IPS DF 4.7 (cell line): ENCODE measurements around the gene ABLIM1.

ENCODE experiments used
- DNase-seq: peaks from one replicate; pipeline ENCODE4 v3.0.0-alpha.2; 2013; ENCODE audit warnings: low spot score; ENCODE audit errors: extremely low read depth

The ABLIM1 gene

DNA sequence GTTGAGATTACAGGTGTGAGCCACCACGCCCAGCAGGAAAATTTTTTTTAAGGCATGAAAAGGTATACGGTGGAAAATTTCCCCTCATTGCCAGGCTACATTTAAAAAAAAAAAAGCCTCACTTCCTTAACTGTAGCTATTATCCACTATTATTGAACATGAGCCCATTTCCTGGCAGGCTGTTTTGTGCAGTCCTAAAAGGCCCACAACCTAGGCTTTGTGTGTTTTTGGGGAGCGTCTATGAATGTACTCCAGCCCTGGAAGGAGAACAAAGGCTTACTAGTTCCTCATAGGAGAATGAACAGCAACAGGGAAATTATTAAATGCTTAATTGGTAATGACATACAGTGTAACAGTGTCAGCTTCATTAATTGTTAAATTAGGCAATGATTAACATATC, 111.0 kb downstream of the ABLIM1 start:
- no peak for DNase-seq

DNA sequence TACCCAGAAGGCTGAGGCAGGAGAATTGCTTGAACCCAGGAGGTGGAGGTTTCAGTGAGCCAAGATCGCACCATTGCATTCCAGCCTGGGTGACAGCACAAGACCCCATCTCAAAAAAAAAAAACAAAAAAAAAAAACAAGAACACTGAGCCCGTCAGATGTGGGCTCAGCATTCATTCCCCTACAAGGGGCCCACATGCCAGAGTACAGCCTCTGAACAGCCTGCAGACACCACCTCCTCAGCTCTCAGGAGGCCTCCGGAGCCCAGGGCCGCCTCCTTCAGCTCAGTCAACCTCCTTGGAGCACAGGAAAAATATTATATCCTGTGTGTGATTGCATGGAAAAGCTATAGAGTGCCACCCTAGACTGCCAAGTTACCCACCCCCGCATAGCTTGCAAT, 112.3 kb downstream of the ABLIM1 start:
- DNase-seq, result no peak

DNA sequence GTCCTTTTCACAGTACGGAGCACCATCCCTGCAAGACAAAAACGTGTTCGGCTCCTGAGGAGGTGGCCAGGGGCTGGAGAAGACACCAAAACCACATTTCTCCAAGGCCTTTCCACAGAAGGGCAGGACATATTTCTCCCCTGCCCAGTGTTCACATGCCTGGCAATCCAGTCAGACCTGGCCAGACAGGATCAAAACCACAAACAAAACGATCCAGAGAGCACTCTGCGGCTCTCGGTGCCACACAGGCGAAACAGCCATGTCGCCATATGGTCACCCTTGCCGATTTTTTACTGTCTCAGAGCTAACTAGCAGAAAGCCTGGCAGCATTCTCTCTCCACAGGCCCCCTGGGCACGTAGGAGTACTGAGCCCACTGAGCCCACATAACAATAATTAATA, 113.0 kb downstream of the ABLIM1 start:
- DNase-seq, result no peak

DNA sequence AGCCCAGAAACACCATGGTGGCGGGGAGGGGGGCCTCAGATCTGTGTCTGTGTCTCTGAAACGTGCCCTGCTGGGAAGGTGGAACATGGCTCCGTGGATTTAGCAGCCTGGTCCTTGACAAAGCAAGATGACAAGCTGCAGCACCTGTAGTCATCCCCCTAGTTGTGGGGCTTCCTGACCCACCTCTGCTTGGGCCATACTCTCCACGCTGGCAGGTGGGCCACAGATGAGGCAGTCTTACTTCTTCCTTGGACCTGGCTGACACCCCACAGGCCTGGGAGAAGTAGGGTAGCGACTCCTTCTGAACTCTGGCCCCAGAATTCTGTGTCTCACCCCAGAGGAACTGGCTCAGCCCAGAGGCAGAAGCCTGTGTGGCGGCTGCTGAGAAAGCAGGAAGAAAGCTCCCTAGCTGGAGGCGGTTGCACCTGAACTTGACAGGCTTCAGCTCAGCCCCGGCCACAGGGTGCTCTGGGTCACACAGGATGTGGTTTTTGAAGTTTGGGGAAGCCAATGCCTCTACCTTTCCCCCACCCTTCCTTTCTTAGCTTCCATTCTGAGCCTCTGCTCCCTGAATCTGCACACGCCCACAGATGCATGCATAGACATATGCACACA, 113.9 kb downstream of the ABLIM1 start:
- DNase-seq, result no peak

DNA sequence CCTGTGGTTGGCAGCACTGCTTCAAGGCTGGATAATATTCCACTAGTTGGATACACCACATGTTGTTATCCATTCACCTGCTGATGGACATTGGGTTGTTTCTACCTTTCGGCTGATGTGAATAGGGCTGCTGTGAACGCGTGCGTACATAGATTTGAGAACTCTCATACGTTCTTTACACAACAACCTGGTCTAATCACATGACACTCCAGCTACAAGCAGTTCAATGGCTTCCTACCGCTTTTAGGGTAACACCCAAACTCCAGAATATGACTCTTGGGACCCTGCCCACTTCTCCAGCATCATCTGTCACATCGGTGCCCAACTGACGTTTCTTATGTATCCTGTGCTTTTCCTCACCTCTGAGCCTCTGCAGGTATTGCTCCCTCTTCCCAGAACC, 114.6 kb downstream of the ABLIM1 start:
- no peak for DNase-seq

DNA sequence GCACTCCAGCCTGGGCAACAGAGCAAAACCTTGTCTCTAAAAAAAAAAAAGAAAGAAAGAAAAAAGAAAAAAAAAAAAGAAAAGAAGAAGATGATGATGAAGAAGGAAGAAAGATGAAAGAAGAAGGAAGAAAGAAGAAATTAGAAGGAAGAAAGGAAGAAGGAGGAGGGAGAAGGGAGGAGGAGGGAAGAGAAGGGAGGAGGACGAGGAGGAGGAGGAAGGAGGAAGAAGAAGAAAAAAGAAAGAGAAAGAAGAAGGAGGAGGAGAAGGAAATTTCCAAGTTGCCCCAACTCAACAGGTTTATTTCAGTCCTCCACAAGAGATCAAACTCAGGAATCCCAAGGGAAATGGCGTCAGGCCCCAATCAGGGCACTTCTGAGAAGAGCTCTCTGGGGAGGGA, 115.7 kb downstream of the ABLIM1 start:
- DNase-seq, result no peak

DNA sequence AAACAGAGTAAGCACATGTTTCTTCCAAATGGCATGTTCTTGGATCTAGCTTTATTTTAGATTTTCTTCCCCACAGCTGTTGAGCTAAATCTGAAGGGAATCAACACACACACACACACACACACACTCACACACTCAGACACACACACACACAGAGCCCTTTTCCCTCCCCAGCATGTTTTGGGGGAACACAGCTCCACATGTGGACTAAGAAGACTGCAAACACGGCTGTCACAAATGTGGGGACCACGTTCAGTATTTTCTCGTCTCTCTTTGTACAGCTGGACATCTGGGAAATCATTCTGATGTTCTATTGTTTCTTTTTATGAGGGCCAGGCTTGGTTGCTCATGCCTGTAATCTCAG, 116.3 kb downstream of the ABLIM1 start:
- no peak for DNase-seq

DNA sequence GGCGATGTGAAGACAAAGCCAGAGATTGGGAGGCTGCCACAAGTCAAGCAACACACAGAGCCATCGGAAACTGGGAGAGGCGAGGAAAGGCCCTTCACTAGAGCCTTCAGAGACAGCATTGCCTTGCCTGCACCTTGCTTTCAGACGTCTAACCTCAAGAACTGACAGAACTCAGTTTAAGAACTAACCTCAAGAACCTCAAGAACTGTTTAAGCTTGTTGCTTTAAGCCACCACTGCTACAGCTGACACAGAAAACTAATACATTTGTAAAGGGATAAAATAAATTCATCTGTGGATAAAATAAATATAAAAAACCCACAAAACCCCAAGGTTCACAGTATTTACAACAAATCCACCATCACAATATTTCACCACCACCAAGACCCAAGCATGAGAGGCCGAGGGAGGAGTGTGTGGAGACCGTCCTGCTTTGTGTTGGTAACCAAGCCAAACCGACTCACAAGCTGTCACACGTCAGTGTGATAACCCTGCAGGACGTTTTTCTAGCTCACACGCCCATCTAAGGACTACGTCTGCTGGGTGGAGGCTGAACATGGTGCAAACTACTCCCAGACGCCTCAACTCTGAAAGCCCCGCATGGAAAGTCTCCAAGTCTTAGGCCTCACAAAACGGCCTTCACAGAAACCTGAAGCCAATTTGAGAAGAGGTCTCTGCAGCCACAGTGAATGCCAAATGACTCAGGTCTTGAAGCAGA, 116.8 kb downstream of the ABLIM1 start:
- no peak for DNase-seq

DNA sequence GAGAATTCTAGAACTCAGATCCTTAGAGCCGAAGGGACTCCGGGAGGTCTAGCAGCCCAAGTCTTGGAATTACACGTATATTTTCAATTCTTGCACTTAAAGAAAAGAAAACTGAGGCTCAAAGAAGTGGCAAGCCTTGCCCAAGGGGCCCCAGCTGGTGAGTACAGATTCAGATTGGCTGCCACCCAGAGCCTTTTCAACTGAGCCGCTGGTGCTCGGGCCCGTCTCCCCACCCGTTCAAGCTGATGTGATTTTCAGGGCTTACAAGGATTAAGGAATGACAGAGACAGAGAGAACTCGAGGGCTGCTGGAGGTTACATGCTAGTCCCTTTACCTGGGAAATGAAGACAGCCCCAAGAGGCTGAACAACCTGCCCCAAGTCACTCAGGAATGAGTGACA, 117.8 kb downstream of the ABLIM1 start:
- no peak for DNase-seq

DNA sequence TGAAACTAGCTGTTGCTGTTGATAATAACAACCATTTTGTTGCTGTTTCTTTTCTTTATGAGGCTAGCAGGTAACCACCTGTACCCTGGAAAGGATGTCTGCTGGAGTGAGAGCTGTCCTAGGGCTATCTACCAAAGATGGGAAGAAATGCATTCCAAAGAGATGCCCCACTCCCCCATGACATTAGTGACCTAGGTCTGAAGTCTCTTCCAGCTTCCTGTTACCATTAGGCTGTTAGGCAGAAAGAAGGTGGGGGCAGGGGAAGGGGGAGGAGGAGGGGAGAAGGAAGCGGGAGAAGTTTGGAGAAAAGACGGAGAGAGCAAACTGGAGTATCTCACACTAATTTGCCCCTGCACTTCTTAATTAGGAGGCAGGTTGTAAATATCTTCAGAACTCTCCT, 118.5 kb downstream of the ABLIM1 start:
- DNase-seq, result no peak

DNA sequence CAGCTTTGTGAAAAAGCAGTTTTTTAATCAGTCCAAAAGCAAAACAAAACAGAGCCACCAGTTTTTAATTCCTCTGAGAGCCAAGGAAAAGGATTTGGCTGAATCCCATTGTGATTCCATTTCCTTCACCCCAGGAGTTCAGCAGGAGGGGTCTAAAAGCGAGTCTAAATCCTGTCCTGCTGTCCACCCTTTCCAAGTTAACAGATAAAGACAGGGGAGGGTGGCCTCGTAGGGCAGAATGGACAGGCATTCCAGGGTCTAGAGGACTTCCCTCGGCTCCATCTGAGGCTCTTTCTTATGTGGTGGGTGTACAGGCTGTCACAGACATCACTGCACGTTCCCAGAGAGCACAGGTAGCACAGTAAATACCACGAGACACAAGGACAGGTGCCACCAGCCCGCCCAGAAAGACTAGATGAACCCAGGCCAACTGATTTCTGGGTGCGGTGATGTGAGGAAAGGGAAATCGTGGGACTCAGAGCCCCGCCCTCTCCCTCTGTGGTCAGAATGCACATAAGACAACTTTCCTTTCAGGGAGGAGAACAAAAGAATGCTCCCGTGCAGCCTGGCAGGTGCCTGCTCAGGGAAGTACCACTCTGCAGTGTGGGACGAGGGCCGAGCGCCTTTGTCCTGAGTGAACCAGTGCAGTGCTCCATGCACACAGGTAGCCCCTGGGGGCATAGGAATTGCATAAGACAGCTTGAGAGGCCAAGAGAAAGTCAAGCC, 119.7 kb downstream of the ABLIM1 start:
- no peak for DNase-seq

DNA sequence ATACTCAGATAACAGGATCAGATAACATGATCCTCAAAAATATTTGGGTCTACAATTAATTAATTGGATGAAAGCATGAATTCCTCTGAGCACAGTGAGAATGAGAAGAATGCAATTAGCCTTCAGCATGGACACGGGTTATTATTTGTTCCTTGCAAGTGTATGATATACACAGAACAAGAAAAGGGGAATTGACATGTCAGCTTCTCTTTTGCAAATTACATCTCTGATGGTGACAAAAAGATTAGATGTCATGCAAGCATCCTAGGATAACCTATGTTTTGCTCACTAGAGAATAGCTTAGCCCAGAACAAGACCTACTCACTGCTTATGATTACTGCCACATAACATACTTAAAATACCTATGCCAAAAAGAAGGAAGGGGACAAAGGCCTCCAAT, 120.3 kb downstream of the ABLIM1 start:
- no peak for DNase-seq

DNA sequence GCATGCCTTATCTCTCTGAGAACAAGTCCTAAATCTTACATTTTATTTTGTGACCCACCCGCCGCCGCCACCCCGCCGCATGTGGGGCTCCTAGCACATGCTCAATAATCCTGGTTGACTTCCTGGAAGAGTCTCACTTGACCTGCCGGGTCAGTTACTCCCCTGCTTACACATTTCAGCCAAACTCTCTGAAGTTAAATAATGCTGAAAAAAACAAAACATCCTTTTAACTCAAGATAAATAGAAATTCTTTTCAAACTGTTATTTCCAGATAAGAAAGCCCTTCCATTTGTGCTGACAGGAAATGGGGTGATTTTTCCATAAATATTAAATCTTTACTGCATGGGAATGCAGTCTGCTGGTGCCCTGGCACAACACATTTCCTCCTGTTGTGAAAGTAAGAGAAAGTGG, 123.5 kb downstream of the ABLIM1 start:
- no peak for DNase-seq

DNA sequence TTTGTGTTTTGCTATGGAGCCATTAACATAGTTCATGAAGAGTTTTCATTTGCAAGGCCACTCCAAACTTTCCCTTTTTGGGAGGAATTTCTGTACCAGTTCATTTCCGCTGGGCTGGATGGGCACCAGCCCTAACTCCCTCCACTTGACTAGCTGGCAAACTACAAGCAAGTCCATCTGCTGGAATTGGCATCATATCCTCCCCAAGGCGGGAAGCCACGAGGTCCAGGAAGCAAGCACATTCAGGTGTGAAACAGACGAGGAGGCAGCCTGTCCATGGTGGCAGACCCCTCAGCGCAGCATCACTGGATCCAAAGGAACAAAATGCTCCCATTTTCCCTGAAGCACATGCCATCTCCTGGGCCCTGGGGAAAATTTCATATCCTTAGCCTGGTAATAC, 125.8 kb downstream of the ABLIM1 start:
- DNase-seq, result no peak

DNA sequence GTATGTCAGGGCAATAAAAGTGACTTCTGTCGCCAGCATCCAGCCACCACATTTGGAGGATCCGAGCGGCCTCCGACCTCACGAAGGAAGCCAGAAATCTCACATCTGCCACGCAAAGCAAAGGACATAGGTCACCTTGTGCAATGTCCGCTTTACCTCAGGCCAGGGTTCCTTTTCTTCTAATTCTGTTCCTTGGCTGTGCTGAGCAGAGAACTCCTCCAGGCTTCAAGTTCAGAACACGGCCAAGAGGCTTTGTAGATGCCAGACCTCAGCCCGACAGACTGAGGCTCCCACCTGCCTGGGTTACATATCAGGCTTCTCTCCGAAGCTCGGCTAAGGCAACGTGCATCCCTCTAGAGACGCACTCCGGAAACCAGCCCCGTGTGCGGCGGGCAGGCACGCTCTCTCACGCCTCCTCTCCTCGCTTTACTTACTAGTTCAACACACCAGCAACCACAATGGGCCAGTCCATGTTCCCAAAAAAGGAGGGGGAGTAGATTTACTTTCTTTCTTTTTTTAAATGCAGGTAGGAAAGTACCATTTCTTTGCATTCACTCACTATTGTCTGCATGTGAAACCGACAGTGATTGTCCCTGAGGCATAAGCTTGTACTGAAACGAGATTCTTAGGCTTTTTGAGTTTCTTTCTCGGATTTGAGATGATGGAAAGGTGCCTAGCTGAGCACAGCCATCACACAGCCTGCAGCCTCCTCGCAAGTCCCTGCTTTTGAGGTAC, 131.4 kb downstream of the ABLIM1 start:
- DNase-seq, result peak; percentile 87

DNA sequence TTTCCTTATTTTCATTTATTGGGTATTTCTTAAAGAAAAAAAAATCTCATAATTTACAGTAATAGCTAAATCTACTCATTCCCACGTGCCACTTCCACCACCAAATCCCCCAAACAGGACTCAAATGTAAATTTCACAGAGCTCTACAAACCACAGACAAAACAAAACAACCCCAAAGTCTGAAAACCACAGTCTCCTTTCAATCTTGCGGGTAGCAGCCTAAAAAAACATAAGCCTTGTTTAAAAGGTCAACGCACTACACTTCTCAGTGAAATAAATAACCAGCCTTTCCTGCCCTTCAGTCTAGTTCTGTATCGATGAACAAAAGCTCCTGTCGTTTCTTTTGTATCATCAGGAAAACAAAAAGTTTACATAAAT, 132.0 kb downstream of the ABLIM1 start:
- no peak for DNase-seq

DNA sequence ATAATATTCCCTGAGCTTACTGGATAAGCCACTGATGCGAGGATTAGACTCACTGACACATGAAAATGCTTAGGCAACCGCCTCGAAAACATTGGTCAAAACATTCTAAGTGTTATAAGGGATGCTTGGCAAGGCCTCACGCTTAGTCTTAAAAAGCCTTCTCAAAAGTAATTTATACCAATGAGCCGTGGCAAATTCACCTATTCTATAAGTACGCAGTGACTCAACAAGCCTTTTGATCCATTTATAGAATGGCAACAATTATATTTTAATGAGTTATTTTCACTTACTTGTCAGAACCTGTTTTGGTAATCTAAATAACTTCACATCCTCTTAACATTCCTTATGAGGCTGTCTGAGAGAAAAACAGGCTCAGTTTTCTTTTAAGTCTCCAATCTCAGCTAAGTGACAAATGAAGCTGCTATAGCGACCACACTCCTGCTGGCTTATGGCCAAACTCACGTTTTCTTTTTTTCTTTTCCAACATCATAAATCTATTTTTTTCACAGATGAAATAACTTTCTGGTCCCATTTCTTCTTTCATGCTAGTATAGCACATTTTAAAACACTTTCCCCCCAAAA, 132.6 kb downstream of the ABLIM1 start:
- DNase-seq, result no peak

DNA sequence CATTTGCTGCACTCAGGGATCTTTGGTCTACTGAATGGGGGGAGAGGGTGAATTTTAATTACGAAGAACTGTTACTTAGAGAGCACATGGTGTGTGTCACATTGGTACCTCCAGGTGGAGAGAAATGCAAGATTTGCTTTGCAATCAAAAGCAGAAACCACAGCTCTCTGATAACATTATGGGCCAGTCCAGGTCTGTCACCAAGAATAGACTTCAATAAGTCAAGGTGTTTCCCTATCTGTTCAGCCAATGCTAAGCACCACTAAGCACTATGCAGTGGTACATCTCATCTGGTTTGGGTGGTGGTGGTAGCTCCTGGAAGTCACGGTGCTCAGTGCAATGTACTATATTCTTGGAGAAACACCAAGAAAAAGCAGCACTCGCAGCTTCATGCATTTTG, 134.2 kb downstream of the ABLIM1 start:
- DNase-seq, result no peak

DNA sequence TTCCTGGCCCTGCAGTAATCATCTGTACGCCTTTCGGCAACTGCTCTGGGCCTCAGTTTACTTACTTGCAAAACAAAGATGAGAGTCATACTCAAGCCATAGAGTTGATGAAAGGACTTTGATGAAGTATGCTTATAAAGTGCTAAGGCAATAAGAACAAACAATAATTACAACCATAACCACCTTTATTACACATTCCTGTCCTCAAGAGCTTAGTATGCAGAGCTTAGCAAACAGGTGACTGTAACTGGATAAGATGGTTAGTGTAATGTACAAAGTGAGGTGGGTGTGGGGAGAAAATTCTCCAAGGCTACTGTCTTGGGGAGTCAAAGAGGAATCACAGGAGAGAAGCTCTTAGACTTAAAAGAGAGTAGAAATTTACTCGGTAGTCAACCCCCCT, 136.8 kb downstream of the ABLIM1 start:
- DNase-seq, result no peak

DNA sequence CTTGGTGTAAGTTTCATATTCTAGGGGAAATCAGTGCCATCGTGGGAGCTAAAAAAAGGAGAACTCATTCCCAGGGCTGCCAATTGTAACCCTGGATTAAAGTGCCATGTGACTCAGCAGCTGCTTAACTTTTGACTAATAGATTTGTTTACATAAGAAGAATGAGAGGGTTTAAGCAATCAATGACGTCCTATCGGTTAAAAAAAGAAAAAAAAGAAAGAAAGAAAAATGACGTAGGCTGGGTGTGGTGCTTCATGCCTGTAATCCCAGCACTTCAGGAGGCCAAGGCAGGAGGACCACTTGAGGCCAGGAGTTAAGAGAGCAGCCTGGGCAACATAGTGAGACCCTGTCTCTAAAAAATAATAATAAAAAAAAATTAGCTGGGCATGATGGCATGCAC, 137.6 kb downstream of the ABLIM1 start:
- no peak for DNase-seq

DNA sequence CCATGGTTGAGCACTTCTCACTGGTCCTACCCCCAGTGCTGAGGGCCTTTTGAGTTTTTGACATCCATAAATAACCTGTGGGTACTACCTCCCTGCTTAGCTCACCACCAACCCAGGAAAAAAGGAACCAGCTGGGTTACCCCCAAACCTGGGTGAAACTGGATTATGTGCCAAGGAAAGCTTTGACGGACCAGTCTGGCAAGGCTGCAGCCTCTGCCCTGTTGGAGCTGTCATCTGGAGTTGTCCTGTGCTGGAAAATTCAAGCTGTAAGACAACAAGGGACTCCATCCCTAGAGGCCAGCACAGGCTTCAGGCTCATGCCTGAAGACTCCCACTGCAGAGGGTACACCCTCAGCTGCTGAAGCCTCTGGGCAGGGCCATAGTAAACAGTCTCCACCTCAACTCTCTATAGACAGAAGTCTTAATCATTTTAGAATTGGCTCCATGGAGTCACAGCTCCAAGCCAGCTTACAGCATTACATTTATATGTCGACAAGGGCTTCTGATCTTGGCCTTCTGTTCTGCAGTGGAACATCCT, 138.2 kb downstream of the ABLIM1 start:
- no peak for DNase-seq

DNA sequence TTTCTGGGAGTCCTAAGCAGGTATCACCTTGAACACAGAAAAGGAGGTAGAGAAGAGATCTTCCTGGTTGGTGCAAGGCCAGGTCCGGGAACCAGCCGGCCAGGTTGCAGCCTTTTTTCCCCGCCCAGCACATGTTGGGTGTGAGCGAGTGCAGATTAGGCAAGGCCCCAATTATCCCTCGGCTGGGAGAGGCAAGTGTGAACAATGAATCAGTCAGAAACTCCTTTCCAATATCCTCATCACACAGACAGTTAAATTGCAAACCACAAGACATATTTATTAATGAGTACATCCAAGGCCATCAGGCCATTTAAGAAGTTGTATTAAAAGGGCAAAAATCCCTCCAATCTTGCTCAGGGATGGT, 138.8 kb downstream of the ABLIM1 start:
- DNase-seq, result no peak
